ENCODE data around the gene ELMO2.
A peak's percentile ranks its signal among the peaks of the same experiment; 100 is the strongest.

ELMO2 gene

GRCh38 chr20:46406200-46406985 lies at the start of gene ELMO2:
Gene ELMO2 (minus strand): TSS chr20:46406615. CDS start chr20:46394482, 12,133 bp downstream.
- DNase-seq: peak; percentile 94 to 96

GRCh38 chr20:46455729-46456128 lies 49.3 kb upstream of the ELMO2 start:
- DNase-seq: no peak

GRCh38 chr20:46446851-46447250 lies 40.4 kb upstream of the ELMO2 start:
- no peak for DNase-seq

GRCh38 chr20:46439837-46440236 lies 33.4 kb upstream of the ELMO2 start:
- DNase-seq: no peak

- DNase-seq: peak in 1 of 2 donors; percentile 34
Observed at GRCh38 chr20:46438156-46438750, 31.8 kb upstream of the ELMO2 start.

GRCh38 chr20:46435146-46435545 lies 28.7 kb upstream of the ELMO2 start:
- no peak for DNase-seq

- no peak for DNase-seq
Observed at GRCh38 chr20:46434597-46434996, 28.2 kb upstream of the ELMO2 start.

- no peak for DNase-seq
Observed at GRCh38 chr20:46433051-46433450, 26.6 kb upstream of the ELMO2 start.

- DNase-seq: no peak
Observed at GRCh38 chr20:46430921-46431712, 24.7 kb upstream of the ELMO2 start.

- DNase-seq: no peak
Observed at GRCh38 chr20:46427384-46427783, 21.0 kb upstream of the ELMO2 start.

- no peak for DNase-seq
Observed at GRCh38 chr20:46423882-46424482, 17.6 kb upstream of the ELMO2 start.

- no peak for DNase-seq
Observed at GRCh38 chr20:46423342-46423741, 16.9 kb upstream of the ELMO2 start.

GRCh38 chr20:46420878-46421277 lies 14.5 kb upstream of the ELMO2 start:
- no peak for DNase-seq

- no peak for DNase-seq
Observed at GRCh38 chr20:46419882-46420281, 13.5 kb upstream of the ELMO2 start.

GRCh38 chr20:46416839-46417238 lies 10.4 kb upstream of the ELMO2 start:
- DNase-seq: no peak

GRCh38 chr20:46416421-46416820 lies 10.0 kb upstream of the ELMO2 start:
- DNase-seq: no peak

- no peak for DNase-seq
Observed at GRCh38 chr20:46415773-46416172, 9.4 kb upstream of the ELMO2 start.

GRCh38 chr20:46414608-46415007 lies 8.2 kb upstream of the ELMO2 start:
- no peak for DNase-seq

- DNase-seq: no peak
Observed at GRCh38 chr20:46411637-46412036, 5.2 kb upstream of the ELMO2 start.

GRCh38 chr20:46408281-46408731 lies 1.9 kb upstream of the ELMO2 start:
- no peak for DNase-seq

- DNase-seq: no peak
Observed at GRCh38 chr20:46407671-46407996, 1.2 kb upstream of the ELMO2 start.

- DNase-seq: peak in 1 of 2 donors; percentile 66
Observed at GRCh38 chr20:46406986-46407670, 713 bp upstream of the ELMO2 start.

GRCh38 chr20:46402331-46402811 lies 4.0 kb downstream of the ELMO2 start:
- DNase-seq: no peak
